HG03025 (cell line): ENCODE results near the gene SLFN13.
A peak's percentile ranks its signal among the peaks of the same experiment; 100 is the strongest.
"Not testable (repeated sequence)": the region's sequence is repeated elsewhere in the genome, so short reads cannot be mapped to it uniquely, and the experiment has no call there.

Experiments used
- ATAC-seq: cut with Tn5 transposase; IDR thresholded peaks from one replicate; pipeline ENCODE4 v1.9.1; 2021; ENCODE audit warnings: mild to moderate bottlenecking, moderate library complexity; ENCODE audit not compliant: unreplicated experiment, low FRiP score

The SLFN13 gene

DNA sequence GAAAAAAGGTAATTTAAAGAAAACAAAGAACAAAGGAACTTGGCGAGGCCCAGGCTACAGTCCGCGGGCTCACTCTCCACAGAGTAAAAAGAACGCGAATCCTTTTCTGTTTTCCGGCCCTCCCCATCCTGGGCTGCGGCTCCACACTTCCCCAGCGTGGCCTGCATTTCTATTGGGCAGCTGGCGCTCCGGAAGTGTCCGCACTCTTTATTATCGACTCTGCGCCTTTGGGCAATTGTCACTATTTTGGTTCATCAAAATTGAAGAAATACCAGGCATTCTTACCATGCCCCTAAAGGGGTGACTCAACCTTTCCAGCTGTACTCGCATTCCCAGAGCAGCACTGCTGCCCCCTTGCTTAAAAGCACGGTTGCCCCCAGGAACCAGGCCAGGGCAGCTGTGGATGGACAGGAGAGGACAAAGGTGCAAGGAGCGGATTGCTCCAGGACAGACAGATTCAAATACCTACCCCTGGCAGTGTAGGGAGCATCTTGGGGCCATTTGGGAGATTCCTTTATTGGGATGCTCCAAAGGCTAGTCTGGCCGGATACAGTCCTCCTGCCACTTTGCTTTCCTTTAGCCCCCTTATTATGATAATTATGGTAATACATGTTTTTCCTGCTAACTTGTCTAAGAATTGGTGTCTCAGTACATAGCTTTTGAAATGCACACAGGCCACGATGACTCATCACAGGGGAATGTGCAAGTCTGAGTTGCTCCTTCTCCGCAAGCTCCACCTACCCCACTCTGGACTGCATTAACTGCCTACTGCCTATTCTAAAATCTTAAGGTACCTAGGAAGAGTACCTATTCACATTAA, 15.3 kb downstream of the SLFN13 start:
- ATAC-seq = peak; percentile 28

DNA sequence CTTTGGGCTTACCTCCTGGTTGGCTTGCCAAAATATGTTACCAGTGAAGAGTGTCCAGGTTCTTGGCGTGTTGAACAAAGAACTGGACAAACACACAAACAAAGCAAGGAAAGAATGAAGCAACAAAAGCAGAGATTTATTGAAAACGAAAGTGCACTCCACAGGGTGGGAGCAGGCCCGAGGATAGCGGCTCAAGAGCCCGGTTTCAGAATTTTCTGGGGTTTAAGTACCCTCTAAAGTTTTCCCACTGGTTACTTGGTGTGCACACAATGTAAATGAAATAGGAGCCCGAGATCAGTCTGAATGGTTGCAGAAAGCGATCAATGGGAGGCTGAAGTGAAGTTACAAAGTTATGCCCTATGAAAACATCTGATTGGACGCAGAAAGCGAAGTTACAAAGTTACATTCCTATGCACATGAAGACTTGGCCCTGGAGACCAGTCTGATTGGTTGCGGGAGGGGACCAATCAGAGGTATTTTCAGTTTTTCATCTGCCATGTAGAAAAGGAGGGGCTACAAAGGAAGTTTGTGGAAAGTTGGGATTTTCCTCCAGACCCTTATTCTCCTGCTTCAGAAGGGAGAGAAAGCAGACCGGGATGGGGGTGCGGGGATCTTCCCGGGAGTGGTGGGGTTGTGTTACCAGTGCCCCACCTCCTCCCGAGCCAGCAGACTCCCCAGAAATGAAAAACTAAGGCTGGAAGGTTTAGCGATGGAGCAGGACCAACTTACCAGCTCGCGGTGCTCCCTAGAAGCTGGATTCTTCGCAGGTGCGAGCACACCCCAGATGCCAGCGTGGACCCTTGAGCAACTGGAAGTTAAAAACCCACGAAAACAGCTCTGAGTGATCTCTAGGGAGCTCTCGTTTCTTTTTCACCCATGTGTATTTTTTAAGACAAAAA, 16.1 kb downstream of the SLFN13 start, which contains the start of gene SLFN12:
SLFN12 (minus strand) TSS at position 325 of the 899 bp plus-strand sequence. CDS start 9,472 bp downstream, outside the sequence.
- peak; percentile 76 for ATAC-seq

DNA sequence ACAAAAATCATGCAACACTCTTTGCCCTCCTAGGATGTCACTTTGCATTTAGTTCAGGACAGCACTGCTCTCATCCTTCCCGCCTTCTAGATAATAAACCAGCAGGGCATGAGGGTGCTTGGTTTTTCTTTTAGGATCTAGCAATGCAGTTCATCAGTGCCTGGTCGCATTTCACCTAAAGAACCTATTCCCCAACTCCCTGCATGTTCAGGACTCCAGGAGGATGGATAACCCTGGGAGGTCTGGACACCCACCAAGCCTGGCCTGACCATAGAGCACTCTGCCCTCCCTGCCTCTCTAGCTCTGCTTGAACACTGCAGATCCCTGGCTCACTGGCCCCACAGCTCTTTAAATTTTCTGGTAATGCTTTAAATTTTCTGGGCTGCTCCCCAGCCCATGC, 18.9 kb downstream of the SLFN13 start:
- ATAC-seq = no peak

DNA sequence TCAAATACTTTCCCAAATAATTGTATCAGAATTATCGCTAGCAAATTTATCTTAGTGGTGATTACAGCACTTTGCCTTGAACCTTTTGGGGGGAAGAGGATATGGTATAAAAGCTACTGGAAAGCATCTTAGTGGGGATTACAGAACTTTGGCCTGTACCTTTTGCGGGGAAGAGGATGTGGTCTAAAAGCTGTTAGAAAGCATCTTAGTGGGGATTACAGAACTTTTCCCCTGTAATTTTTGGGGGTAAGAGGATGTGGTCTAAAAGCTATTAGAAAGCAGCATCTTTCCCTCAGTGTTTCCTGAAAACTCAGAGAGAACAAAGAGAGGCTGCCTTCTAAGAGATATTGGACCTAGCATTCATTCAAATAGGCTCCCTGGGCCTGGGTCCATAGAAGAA, 20.3 kb downstream of the SLFN13 start:
- ATAC-seq = no peak

- no peak for ATAC-seq
Measured at GRCh38 chr17:35423761-35424160, 24.8 kb downstream of the SLFN13 start.

DNA sequence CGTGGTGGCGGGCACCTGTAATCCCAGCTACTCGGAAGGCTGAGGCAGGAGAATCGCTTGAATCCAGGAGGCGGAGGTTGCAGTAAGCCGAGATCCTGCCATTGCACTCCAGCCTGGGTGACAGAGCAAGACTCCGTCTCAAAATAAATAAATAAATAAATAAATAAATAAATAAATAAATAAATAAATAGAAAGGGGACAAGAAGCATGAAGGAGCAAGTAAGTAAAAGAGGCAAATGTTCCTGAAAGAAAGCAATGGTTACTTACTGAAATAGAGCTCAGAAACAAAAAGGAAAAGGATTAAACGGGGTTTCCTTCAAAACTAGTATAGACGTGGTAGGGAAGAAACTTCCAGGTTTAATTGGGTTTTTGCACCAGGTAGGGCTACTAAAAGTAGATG, 27.5 kb downstream of the SLFN13 start:
- not testable (repeated sequence) for ATAC-seq

GRCh38 chr17:35416659-35417058, 31.9 kb downstream of the SLFN13 start:
- ATAC-seq = no peak

DNA sequence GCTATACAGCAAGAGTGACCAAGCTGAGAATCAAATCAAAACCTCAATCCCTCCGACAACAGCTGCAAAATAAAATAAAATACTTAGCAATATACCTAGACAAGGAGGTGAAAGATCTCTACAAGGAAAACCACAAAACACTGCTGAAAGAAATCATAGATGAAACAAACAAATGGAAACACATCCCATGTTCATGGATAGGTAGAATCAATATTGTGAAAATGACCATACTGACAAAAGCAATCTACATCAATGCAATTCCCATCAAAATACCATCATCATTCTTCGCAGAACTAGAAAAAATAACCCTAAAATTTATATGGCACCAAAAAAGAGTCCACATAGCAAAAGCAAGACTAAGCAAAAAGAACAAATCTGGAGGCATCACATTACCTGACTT, 33.9 kb downstream of the SLFN13 start:
- ATAC-seq = not testable (repeated sequence)

- no peak for ATAC-seq
Measured at GRCh38 chr17:35414247-35414646, 34.3 kb downstream of the SLFN13 start.

- no peak for ATAC-seq
Measured at GRCh38 chr17:35407531-35407930, 41.0 kb downstream of the SLFN13 start.

- no peak for ATAC-seq
Measured at GRCh38 chr17:35406568-35406967, 42.0 kb downstream of the SLFN13 start.

DNA sequence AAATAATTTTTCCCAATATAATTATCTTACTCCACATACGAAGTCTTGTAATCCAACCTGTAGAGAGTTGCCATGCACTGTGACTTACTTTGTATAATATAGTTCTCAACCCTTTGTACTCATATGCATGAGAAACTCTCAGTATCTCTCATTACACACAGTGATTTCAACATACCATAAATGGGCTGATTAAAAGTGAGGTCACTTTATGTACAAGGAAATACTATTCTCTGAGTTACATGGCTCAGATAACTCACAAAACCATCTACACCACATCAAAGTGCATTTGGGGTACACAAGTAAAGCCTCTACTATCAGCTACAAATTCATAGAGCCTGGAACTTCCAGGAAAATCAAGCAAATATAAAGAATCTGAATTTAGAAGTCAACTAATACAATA, 44.2 kb downstream of the SLFN13 start:
- ATAC-seq = no peak

GRCh38 chr17:35393783-35394182, 54.8 kb downstream of the SLFN13 start:
- not testable (repeated sequence) for ATAC-seq

- no peak for ATAC-seq
Measured at GRCh38 chr17:35390663-35391062, 57.9 kb downstream of the SLFN13 start.

GRCh38 chr17:35390156-35390555, 58.4 kb downstream of the SLFN13 start:
- no peak for ATAC-seq

DNA sequence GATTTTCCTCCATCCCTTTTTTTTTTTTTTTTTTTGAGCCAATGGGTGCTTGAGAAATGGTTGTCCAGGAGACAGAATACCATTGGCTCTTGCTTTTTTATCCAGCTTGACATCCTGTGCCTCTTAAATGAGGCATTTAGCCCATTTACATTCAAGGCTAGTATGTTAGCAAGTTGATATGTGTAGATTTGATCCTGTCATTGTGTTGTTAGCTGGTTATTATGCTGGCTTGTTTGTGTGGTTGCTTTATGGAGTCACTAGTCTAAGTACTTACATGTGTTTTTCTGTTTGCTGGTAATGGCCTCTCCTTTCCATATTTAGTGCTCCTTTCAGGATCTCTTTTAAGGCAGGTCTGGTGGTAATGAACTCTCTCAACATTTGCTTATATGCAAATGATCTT, 61.1 kb downstream of the SLFN13 start:
- no peak for ATAC-seq
